ENCODE measurements around the gene LEUTX.
"Not testable (repeated sequence)": the region's sequence is repeated elsewhere in the genome, so short reads cannot be mapped to it uniquely, and the experiment has no call there.

The LEUTX gene

DNA sequence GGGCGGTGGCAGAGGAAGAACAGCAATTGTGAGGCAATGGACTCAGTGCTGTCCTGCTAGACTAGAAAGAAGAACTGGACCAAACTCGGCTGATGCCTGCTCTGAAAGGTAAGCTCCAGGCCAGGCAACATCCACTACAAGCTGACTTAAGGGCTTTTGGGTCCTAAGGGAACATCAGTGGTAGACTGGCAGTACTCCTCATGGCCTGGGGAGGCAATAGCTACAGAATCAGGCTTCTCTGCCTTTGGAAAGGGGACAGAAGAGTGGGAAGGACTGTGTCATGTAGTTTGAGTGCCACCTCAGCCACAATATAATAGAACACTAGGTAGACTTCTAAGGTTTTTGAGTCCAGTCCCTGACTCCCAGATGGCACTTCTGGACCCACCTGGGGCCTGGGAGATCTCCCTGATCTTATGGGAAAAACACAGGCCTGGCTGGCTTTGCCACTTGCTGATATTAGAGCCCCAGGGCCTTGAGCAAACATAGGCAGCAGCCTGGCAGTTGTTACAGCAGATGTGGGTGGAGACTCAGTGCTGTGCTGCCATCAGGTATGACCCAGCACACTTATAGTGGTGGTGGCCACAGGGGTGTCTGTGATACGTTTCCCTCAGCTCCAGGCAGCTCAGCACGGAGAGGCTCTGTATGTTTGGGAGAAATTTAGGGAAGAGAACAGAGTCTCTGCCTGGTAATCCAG is 31.7 kb upstream of the LEUTX start:
- H3K27me3 ChIP-seq, result no peaks in the 10 kb centered on the region
- H3K27ac ChIP-seq, result no peak overlapping the region
- no peaks in the 10 kb centered on the region for H4K20me1 ChIP-seq
- no peaks in the 10 kb centered on the region for H3K4me1 ChIP-seq
- H3K36me3 ChIP-seq, result no peaks in the 10 kb centered on the region
- H3K4me3 ChIP-seq, result no peak overlapping the region
- TF ChIP-seq Cebpa-rat (IDR thresholded peaks at IDR 0.05), result no peak
- H3K4me2 ChIP-seq, result no peak overlapping the region
- no peak overlapping the region for H3K9ac ChIP-seq
- no peaks in the 10 kb centered on the region for H3K9me3 ChIP-seq

DNA sequence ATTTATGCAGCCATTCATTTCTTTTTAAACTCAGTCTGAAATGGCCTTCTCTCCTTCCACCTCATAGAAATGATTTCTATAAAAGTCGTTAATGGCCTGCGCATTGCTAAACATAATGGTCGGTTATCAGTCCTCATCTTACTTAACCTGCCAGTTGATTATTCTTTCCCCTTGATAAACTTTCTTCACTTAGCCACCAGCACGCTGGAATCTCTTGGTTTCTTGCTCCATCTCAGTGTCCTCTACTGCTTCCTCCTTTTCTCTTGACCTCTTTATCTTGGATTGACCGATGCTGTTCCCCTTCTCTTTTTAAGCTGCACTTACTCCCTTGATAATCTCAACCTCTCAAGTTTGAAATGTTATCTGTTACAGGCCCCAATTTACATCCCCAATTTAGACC is 28.7 kb upstream of the LEUTX start:
- Histone ChIP-seq H3K9ac (no peak overlapping the region), H3K4me2 (no peak overlapping the region), H3K27me3 (no peaks in the 10 kb centered on the region), H3K9me3 (no peaks in the 10 kb centered on the region), H4K20me1 (no peaks in the 10 kb centered on the region), H3K4me3 (no peak overlapping the region), H3K36me3 (no peaks in the 10 kb centered on the region), H3K27ac (no peak overlapping the region), H3K4me1 (no peaks in the 10 kb centered on the region)
- no peak for TF ChIP-seq Cebpa-rat (IDR thresholded peaks at IDR 0.05)

DNA sequence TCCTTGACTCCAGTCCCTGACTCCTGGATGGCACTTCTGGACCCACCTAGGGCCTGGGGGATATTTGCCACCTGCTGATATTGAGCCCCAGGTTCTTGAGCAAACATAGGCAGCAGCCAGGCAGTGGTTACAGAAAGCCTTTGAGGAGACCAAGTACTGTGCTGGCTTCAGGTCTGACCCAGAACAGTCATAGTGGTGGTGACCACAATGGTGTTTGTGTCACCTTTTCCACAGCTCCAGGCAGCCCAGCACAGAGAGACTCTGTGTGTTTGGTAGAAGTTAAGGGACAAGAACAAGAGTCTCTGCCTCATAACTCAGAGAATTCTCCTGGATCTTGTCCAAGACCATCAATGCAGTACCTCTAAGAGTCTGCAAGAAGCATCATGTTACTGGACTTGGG is 26.3 kb upstream of the LEUTX start:
- H3K9ac ChIP-seq, result no peak overlapping the region
- no peak overlapping the region for H3K4me3 ChIP-seq
- no peaks in the 10 kb centered on the region for H3K4me1 ChIP-seq
- H3K4me2 ChIP-seq, result no peak overlapping the region
- H3K36me3 ChIP-seq, result no peaks in the 10 kb centered on the region
- no peaks in the 10 kb centered on the region for H4K20me1 ChIP-seq
- no peak for TF ChIP-seq Cebpa-rat (IDR thresholded peaks at IDR 0.05)
- H3K27ac ChIP-seq, result no peak overlapping the region
- H3K9me3 ChIP-seq, result no peaks in the 10 kb centered on the region
- H3K27me3 ChIP-seq, result no peaks in the 10 kb centered on the region

DNA sequence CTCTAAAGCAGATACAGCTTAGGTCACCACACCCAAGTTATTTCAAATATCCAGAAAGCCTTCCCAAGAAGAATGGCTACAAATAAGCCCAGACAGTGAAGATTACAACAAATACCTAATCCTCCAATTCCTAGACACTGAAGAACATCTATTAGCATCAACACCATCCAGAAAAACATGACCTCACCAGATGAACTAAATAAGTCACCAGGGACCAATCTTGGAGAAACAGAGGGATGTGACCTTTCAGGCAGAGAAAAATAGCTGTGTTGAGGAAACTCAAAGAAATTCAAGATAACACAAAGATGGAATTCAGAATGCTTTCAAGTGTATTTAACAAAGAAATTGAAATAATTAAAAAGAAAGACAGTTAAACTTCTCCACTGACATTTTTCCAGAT is 25.9 kb upstream of the LEUTX start:
- Histone ChIP-seq H3K4me2 (no peak overlapping the region), H3K27ac (no peak overlapping the region), H3K27me3 (no peaks in the 10 kb centered on the region), H4K20me1 (no peaks in the 10 kb centered on the region), H3K9me3 (no peaks in the 10 kb centered on the region), H3K36me3 (no peaks in the 10 kb centered on the region), H3K9ac (no peak overlapping the region), H3K4me1 (no peaks in the 10 kb centered on the region), H3K4me3 (no peak overlapping the region)
- no peak for TF ChIP-seq Cebpa-rat (IDR thresholded peaks at IDR 0.05)

DNA sequence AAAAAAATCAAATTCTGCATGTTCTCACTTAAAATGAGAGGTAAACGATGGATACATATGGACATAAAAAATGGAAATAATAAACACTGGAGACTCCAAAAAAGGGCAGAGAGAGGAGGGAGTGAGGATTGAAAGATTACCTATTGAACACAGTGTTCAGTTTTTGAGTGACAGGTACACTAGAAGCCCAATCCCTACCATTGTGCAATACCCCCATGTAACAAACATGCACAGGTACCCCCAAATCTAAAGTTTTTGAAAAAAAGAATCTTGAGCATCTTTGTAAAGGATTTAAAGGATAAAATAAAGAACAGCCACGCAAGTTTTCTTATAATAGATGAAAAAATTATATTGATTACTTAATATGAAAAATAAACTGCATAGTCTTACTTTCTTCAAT is 24.1 kb upstream of the LEUTX start:
- no peak overlapping the region for H3K9ac ChIP-seq
- H3K9me3 ChIP-seq, result no peaks in the 10 kb centered on the region
- no peak overlapping the region for H3K4me2 ChIP-seq
- H4K20me1 ChIP-seq, result no peaks in the 10 kb centered on the region
- no peaks in the 10 kb centered on the region for H3K27me3 ChIP-seq
- TF ChIP-seq Cebpa-rat (IDR thresholded peaks at IDR 0.05), result no peak
- H3K36me3 ChIP-seq, result no peaks in the 10 kb centered on the region
- no peak overlapping the region for H3K4me3 ChIP-seq
- no peak overlapping the region for H3K27ac ChIP-seq
- peaks cover 4% of the 10 kb centered on the region for H3K4me1 ChIP-seq

DNA sequence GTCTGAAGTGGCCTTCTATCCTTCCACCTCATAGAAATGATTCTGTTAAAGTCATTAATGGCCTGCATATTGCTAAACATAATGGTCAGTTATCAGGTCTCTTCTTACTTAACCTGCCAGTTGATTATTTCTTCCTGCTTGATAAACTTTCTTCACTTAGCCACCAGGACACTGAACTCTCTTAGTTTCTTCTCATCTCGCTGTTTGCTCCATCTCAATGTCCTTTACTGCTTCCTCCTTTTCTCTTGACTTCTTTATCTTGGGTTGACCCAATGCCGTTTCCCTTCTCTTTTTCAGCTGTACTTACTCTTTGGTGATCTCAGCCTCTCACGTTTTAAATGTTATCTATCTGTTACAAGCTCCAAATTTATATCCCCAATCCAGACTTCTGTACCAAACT is 23.7 kb upstream of the LEUTX start:
- Histone ChIP-seq H3K9ac (no peak overlapping the region), H3K4me2 (no peak overlapping the region), H3K9me3 (no peaks in the 10 kb centered on the region), H3K27me3 (no peaks in the 10 kb centered on the region), H3K36me3 (no peaks in the 10 kb centered on the region), H3K4me1 (peaks cover 9% of the 10 kb centered on the region), H4K20me1 (no peaks in the 10 kb centered on the region), H3K4me3 (no peak overlapping the region), H3K27ac (no peak overlapping the region)
- TF ChIP-seq Cebpa-rat (IDR thresholded peaks at IDR 0.05), result no peak

DNA sequence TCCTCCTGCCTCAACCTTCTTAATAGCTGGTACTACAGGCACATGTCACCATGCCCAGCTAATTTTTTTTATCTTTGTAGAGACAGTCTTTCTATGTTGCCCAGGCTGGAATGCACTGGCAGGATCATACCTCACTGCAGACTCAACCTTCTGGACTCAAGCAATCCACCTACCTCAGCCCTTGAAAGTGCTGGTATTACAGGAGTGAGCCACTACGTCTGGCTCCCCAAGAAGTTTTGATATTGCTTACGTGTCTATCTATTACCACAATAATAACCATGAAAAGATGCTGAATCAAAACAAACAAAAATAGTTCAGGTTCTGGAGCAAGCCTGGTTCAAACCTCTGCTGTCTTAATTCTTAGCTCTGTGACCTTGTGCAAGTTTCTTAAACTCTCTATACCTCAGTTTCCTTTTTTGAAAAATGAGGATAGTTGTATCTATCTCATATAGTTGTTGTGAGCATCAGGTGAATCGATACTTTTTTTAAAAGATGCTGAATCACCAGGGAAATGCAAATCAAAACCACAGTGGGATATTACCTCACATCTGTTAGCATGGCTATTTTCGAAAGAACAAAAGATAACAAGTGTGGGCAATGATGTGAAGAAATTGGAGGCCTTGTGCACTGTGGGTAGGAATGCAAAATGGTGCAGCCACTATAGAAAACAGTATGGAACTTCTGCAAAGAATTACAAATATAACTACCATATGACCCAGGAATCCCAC is 19.0 kb upstream of the LEUTX start:
- Histone ChIP-seq H3K27ac (no peak overlapping the region), H3K4me1 (peaks cover 15% of the 10 kb centered on the region), H3K27me3 (no peaks in the 10 kb centered on the region), H3K9ac (no peak overlapping the region), H3K9me3 (no peaks in the 10 kb centered on the region), H3K4me2 (peak overlapping the region; percentile 48), H4K20me1 (no peaks in the 10 kb centered on the region), H3K36me3 (no peaks in the 10 kb centered on the region), H3K4me3 (no peak overlapping the region)
- no peak for TF ChIP-seq Cebpa-rat (IDR thresholded peaks at IDR 0.05)

DNA sequence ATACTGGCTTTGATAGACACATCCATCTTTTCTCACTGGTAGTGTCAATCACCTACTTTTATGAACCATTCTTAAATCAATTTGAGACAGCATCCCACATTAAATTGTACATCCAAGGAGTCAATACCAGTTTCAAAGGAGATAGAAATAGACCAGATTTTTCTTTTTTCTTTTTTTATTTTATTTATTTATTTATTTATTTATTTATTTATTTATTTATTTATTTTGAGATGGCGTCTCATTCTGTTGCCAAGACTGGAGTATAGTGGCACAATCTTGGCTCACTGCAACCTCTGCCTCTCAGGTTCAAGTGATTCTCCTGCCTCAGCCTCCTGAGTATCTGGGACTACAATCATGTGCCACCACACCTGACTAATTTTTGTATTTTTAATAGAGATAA is 16.8 kb upstream of the LEUTX start:
- not testable (repeated sequence) for H3K27me3 ChIP-seq, H3K4me2 ChIP-seq, H3K36me3 ChIP-seq, H3K27ac ChIP-seq, H4K20me1 ChIP-seq, H3K9me3 ChIP-seq, H3K9ac ChIP-seq, H3K4me3 ChIP-seq
- H3K4me1 ChIP-seq, result peaks cover 15% of the 10 kb centered on the region

DNA sequence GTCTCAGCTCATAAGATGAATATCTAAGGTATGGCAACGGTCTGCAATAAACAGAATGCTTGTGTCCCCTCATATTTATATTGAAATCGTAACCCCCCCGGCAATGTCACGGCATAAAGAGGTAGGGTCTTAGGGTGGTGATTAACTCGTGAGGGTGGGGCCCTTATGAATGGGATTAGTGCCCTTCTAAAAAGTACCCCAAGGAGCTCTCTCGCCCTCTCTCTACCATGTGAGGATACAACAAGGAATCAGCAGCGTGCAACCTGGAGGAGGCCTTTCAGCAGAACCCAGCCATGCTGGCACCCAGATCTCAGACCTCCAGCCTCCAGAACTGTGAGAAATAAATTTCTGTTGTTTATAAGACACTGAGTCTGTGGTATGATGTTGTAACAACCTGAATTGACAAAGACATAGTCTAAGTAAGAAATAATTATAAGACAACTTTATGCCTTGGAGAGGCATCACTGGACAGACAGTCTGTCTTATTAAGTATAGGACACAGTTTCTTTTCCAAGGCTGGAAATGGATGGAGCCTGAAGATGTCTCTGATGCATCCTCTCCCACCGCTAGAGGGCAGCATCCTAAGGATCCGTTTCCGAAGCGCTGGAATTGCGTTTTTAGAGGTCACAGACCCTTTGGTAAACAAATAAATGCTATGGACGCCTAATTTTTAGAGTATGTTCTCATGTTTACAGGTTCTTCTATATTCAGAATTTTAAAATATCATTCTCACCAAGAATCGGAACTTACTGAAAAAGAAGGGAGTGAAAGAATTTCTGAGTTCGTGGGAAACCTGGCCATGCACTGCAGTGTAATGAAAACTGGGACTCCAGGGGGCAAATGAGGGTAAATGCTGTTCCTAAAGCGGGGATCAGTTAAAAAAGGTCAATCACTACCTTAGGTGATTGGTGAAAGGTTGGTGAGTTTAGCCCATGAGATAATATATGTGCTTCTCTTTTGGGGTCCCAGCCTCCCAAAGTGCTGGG is 13.3 kb upstream of the LEUTX start:
- no peak overlapping the region for H3K4me3 ChIP-seq
- peaks cover 4% of the 10 kb centered on the region; the same call in 1 of the 2 replicates for H3K9me3 ChIP-seq
- no peak overlapping the region for H3K27ac ChIP-seq
- H3K4me1 ChIP-seq, result peaks cover 3% of the 10 kb centered on the region
- TF ChIP-seq Cebpa-rat (IDR thresholded peaks at IDR 0.05), result no peak
- H4K20me1 ChIP-seq, result no peaks in the 10 kb centered on the region
- H3K4me2 ChIP-seq, result no peak overlapping the region
- no peaks in the 10 kb centered on the region for H3K27me3 ChIP-seq
- no peaks in the 10 kb centered on the region for H3K36me3 ChIP-seq
- no peak overlapping the region for H3K9ac ChIP-seq

DNA sequence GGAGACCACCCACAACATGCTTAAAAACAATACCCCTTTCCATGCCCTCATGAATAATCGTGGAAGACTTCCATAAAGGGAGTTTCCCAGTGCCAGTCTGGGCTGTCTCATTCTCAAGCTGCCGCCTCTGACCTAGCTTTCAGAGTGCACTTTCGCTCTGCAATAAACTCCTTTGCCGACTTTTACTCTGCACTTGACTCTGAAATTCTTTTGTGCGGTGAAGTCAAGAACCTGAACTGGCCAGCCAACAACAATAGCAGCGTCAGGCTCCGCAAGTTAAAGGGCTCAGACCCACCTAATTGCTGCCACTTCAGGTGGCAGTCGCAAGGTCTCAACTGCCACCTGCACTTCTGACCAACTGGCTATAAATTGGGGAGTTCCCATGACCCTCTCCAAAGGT is 10.3 kb upstream of the LEUTX start:
- H3K27ac ChIP-seq, result no peak overlapping the region
- H3K9ac ChIP-seq, result no peak overlapping the region
- H3K9me3 ChIP-seq, result peaks cover 4% of the 10 kb centered on the region; the same call in 1 of the 2 replicates
- no peaks in the 10 kb centered on the region for H4K20me1 ChIP-seq
- no peak overlapping the region for H3K4me2 ChIP-seq
- no peaks in the 10 kb centered on the region for H3K36me3 ChIP-seq
- H3K27me3 ChIP-seq, result no peaks in the 10 kb centered on the region
- no peak for TF ChIP-seq Cebpa-rat (IDR thresholded peaks at IDR 0.05)
- H3K4me1 ChIP-seq, result no peaks in the 10 kb centered on the region
- H3K4me3 ChIP-seq, result no peak overlapping the region

Data from BLaER1 (cell line).